Ishikawa (cell line): ENCODE results near the gene USP12.

ENCODE experiments used
- CEBPB ChIP-seq: IDR thresholded peaks from 2 replicates; pipeline ENCODE4 v1.6.1; 2012
- CREB1 ChIP-seq: IDR thresholded peaks from 2 replicates; pipeline ENCODE4 v1.6.1; 2012; ENCODE audit warnings: low read depth
- EGR1 ChIP-seq: IDR thresholded peaks from 2 replicates; pipeline ENCODE4 v1.6.1; 2012
- EP300 ChIP-seq: IDR thresholded peaks from 2 replicates; pipeline ENCODE4 v1.6.1; 2012; ENCODE audit warnings: borderline replicate concordance
- FOXM1 ChIP-seq: IDR thresholded peaks from 2 replicates; pipeline ENCODE4 v1.6.1; 2012; ENCODE audit warnings: low read depth, borderline replicate concordance
- NFIC ChIP-seq: IDR thresholded peaks from 2 replicates; pipeline ENCODE4 v1.6.1; 2012
- RAD21 ChIP-seq: IDR thresholded peaks from 2 replicates; pipeline ENCODE4 v1.6.1; 2012; ENCODE audit warnings: low read depth
- TAF1 ChIP-seq: IDR thresholded peaks from 2 replicates; pipeline ENCODE4 v1.6.1; 2012; ENCODE audit warnings: low read depth, mild to moderate bottlenecking
- TCF12 ChIP-seq: IDR thresholded peaks from 2 replicates; pipeline ENCODE4 v1.6.1; 2012; ENCODE audit warnings: low read depth
- TEAD4 ChIP-seq: IDR thresholded peaks from 2 replicates; pipeline ENCODE4 v1.6.1; 2012
- USF1 ChIP-seq: IDR thresholded peaks from 2 replicates; pipeline ENCODE4 v1.6.1; 2012
- YY1 ChIP-seq: IDR thresholded peaks from 2 replicates; pipeline ENCODE4 v1.6.1; 2012; ENCODE audit warnings: low read depth
- ZBTB7A ChIP-seq: IDR thresholded peaks from 2 replicates; pipeline ENCODE4 v1.6.1; 2012; ENCODE audit warnings: low read depth
- TF ChIP-seq, protein P1 (sequence below): IDR thresholded peaks from 2 replicates; pipeline ENCODE4 v1.6.1; 2012
- TF ChIP-seq, protein P2 (sequence below): IDR thresholded peaks from 2 replicates; pipeline ENCODE4 v1.6.1; 2012; ENCODE audit warnings: low read depth, mild to moderate bottlenecking

The USP12 gene

DNA sequence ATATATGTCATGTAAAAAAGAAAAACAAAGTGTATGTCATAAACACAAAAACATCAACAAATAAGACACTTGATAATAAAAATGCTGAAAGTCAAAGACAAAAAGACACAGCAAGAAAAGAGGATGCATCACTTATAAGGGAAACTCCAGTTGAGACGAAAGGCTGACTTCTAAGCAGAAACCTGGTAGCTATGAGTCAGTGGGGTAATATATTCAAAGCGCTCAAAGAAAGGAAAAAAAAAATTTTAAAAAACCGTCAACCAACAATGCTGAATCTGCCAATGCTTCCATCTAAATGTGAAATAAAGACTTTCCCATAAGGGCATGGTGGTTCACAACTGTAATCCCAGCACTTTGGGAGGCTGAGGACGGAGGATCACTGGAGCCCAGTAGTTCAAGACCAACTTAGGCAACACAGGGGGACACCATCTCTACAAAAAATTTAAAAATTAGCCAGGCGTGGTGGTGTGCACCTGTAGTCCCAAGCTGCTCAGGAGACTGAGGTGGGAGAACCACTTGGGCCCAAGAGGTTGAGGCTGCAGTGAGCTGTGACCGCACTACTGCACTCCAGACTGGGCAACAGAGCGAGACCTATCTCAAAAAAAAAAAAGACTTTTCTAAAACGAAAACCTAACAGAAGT lies 24.0 kb downstream of the USP12 start:
- TF ChIP-seq TEAD4 = no peak
- TF ChIP-seq, protein P1, sequence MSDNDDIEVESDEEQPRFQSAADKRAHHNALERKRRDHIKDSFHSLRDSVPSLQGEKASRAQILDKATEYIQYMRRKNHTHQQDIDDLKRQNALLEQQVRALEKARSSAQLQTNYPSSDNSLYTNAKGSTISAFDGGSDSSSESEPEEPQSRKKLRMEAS = no peak
- TF ChIP-seq, protein P2, sequence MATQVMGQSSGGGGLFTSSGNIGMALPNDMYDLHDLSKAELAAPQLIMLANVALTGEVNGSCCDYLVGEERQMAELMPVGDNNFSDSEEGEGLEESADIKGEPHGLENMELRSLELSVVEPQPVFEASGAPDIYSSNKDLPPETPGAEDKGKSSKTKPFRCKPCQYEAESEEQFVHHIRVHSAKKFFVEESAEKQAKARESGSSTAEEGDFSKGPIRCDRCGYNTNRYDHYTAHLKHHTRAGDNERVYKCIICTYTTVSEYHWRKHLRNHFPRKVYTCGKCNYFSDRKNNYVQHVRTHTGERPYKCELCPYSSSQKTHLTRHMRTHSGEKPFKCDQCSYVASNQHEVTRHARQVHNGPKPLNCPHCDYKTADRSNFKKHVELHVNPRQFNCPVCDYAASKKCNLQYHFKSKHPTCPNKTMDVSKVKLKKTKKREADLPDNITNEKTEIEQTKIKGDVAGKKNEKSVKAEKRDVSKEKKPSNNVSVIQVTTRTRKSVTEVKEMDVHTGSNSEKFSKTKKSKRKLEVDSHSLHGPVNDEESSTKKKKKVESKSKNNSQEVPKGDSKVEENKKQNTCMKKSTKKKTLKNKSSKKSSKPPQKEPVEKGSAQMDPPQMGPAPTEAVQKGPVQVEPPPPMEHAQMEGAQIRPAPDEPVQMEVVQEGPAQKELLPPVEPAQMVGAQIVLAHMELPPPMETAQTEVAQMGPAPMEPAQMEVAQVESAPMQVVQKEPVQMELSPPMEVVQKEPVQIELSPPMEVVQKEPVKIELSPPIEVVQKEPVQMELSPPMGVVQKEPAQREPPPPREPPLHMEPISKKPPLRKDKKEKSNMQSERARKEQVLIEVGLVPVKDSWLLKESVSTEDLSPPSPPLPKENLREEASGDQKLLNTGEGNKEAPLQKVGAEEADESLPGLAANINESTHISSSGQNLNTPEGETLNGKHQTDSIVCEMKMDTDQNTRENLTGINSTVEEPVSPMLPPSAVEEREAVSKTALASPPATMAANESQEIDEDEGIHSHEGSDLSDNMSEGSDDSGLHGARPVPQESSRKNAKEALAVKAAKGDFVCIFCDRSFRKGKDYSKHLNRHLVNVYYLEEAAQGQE = no peak
- TF ChIP-seq ZBTB7A = no peak
- TF ChIP-seq USF1 = no peak
- TF ChIP-seq EP300 = no peak
- no peak for TF ChIP-seq FOXM1
- no peak for TF ChIP-seq NFIC
- no peak for TF ChIP-seq RAD21
- TF ChIP-seq EGR1 = no peak
- no peak for TF ChIP-seq TAF1
- no peak for TF ChIP-seq CEBPB
- no peak for TF ChIP-seq YY1

GRCh38 chr13:27141746-27142145 lies 29.9 kb downstream of the USP12 start:
- TF ChIP-seq CREB1 (no peak), EP300 (no peak), USF1 (no peak), FOXM1 (no peak), CEBPB (no peak), TAF1 (no peak), TCF12 (no peak), YY1 (no peak), EGR1 (no peak), ZBTB7A (no peak), NFIC (no peak), TEAD4 (no peak), RAD21 (no peak)
- TF ChIP-seq, protein P2 = no peak
- TF ChIP-seq, protein P1 = no peak

DNA sequence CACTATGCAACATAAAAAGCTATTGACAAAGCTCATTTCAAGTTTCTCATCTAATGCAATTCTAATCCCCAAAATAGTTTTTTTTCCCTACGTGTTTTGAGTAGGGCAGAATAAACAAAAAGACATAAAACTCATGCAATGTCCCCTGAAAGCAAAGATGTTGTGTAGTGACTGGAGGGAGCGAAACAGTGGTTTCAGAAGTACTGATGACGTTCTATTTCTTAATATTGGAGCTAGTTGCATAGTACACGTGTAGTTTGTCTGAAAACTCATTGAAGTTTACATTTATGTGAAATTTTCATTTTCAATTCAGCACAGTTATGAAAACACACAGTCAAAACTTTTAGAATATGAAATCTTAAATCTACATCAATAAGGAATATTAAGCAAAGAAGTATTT lies 31.6 kb downstream of the USP12 start:
- TF ChIP-seq, protein P1 = no peak
- TF ChIP-seq FOXM1 (no peak), EGR1 (no peak), USF1 (no peak), NFIC (no peak), TAF1 (no peak), CREB1 (no peak), TCF12 (no peak), EP300 (no peak), YY1 (no peak), TEAD4 (no peak), RAD21 (no peak), ZBTB7A (no peak), CEBPB (no peak)
- TF ChIP-seq, protein P2 = no peak
